H1 (cell line): ENCODE measurements around the gene POU2AF3.

Source experiments
- BRCA1 ChIP-seq: IDR thresholded peaks from 2 replicates; pipeline ENCODE4 v1.6.1; 2012; ENCODE audit warnings: low read depth, low read length, improper control_type of control experiment
- HDAC2 ChIP-seq, 2 experiments: fragments of 300-600 bp in 1 of 2; sonication (generic) in 1 of 2; IDR thresholded peaks; 2 replicates each; pipeline ENCODE4 v1.6.1; 2011 to 2012; ENCODE audit warnings: low read depth in 2 of 2, low read length in 2 of 2, mild to moderate bottlenecking in 2 of 2, moderate library complexity in 2 of 2, borderline replicate concordance in 1 of 2, inconsistent platforms in 1 of 2
- JUND ChIP-seq: IDR thresholded peaks from 2 replicates; pipeline ENCODE4 v1.6.1; 2011; ENCODE audit warnings: mild to moderate bottlenecking, improper control_type of control experiment, low read length
- POLR2AphosphoS5 ChIP-seq: IDR thresholded peaks from 2 replicates; pipeline ENCODE4 v1.6.1; 2011; ENCODE audit warnings: low read depth, low read length
- RBBP5 ChIP-seq: IDR thresholded peaks from 2 replicates; pipeline ENCODE4 v1.7.1; 2012; ENCODE audit warnings: low read depth, mild to moderate bottlenecking, inconsistent platforms, low read length, moderate library complexity, borderline replicate concordance
- SP2 ChIP-seq: IDR thresholded peaks from 2 replicates; pipeline ENCODE4 v1.6.1; 2012; ENCODE audit warnings: mild to moderate bottlenecking, low read length, inconsistent platforms
- TAF1 ChIP-seq: IDR thresholded peaks from 2 replicates; pipeline ENCODE4 v1.6.1; 2011; ENCODE audit warnings: mild to moderate bottlenecking, low read depth, low read length

DNA sequence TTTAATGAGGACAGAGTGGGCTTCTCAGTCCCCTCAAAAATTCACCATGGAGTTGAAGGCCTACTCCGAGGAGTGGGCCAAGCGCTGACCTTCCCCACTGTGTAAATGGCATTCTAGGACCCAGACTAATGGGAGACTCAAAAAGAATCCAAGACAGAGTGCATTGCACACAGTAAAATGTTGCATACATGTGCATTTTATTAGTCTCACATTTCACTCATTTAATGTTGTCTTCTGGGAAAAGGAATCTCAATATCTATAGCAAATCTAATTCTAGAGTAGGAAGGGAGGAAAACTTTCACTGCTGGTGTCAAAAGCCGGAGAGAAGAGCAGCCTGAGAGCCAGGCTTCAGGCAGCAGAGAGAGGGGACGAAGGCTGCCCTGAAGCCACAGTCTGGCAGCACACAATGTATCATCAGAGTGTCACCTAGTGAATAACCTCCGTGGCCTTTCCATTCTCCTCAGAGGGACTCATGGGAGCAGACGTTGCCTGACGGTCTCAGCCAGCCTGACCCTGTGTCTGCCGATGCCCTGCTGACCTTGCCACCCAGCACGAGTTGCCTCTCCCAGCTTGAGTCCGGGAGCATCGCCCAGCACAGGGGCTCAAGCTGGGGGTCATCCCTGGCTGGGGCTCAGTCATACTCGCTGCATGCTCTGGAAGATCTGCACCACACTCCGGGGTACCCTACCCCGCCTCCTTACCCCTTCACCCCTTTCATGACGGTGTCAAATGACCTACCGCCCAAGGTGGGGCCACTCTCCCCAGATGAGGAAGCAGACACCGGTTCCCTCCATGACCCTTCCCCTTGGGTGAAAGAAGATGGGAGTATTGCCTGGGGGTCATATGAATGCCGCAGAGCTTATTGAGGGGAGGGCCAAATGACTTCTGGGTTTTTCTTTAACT is 12.9 kb upstream of the POU2AF3 start:
- no peak for TF ChIP-seq JUND
- no peak for TF ChIP-seq RBBP5
- no peak for TF ChIP-seq BRCA1
- no peak for TF ChIP-seq SP2
- no peak for TF ChIP-seq HDAC2 (IDR thresholded peaks at IDR 0.05; ENCODE audit: borderline replicate concordance in 1 of 2, low read depth in 2 of 2, low read length in 2 of 2)
- TF ChIP-seq POLR2AphosphoS5: no peak
- no peak for TF ChIP-seq TAF1
